OCI-M1 (cell line): ENCODE measurements around the gene GRM7.
A peak's percentile ranks its signal among the peaks of the same experiment; 100 is the strongest.

Experiments
- DNase-seq: peaks from one replicate; lab custom pipeline; 2025; lab: John Stamatoyannopoulos, UW

The GRM7 gene

GRCh38 chr3:7581831-7582230 is 720.9 kb downstream of the GRM7 start:
- DNase-seq, result peak; percentile 31

DNA sequence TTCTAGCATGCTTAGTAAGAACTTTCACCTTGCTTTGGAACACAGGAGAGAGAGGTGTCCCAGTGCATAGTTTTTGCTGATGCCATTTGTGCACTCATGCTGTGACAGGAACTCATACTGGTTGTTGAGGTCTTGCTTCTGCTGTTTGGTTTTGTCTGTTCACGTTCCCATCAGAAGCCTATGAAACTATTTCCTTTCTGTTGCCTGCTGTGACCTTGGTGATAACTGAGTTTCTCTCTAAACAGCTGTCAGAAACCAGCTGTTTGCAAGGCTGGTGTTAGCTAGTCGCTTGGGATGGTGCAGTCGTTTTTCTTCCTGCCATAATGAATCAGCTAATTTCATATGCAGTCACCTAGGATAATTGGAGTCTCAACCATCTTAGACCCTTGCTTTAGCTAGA is 724.1 kb downstream of the GRM7 start:
- DNase-seq, result no peak

DNA sequence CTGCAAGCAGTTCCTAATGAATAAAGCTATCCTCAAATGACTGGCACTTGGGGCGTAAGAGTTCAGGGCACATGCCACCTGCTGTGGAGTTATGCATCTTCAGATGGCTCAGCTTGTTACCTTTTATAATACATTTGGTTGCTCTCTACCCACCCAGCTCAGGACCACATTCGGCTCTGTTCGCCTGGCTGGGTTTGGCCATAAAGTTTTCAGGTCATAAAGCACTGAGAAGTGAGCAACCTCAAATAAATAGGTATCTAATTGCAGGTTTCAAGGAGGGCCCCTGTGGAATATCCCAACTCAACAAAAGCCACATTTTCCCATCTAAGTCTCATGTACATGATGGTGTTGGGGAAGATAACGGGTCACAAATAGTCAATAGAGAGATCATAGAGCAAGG is 727.3 kb downstream of the GRM7 start:
- no peak for DNase-seq

DNA sequence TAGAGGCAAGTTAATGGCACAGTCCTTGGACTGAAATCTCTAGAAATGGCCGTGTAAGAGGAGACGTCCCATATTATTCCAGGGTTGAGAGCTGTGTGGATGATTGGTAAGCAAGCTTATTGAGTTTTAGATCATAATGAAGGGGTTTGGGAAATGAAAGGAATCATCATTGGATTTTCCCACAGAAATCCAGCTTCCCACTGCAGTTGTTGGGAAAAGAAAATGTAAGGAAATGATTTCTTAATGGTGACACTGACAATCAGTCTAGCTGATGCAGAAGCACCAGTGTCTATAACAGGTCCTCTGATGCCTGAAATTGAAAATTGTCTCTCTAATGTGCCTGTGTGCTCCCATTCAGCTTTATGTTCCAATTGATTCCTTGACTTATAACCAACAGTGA is 728.6 kb downstream of the GRM7 start:
- no peak for DNase-seq

- no peak for DNase-seq
Observed at GRCh38 chr3:7602297-7602696, 741.4 kb downstream of the GRM7 start.

DNA sequence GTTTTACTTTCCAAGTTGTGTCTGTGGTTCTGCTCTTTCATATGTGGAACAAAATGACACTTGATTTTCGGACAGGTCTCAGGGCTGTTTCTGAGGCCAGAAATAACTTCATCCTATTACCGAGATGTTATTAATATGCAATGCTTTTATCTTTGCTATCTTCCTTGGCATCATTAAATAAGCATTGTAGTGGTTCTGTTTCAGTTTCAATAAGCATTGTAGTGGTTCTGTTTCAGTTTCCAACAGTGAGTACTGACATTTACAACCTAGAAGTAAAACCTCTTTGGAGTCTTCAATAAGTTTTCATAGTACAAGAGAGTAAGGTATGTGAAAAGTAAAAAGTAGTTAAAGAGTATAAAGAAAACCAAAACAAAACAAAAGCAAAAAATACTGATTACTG is 746.2 kb downstream of the GRM7 start:
- no peak for DNase-seq

GRCh38 chr3:7607676-7608075 is 746.8 kb downstream of the GRM7 start:
- peak; percentile 17 for DNase-seq

DNA sequence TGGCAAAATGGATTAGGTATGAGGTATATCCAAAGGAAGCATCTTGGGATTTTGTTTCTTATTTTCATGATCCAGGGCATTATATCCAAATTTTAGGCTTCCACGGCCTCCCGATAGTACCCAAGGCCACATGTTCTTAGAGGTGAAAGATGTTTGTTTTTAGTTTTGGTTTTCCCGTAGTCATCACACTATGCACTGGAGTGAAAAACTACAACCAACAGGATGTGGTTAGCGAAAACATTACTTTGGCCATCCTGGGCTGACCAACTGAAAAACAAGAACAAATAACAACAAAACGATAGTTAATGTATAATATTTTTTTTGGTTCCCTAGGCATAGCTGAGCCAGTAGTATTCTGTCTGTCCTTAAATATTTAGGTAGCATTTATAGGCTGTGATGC is 749.7 kb downstream of the GRM7 start:
- no peak for DNase-seq

DNA sequence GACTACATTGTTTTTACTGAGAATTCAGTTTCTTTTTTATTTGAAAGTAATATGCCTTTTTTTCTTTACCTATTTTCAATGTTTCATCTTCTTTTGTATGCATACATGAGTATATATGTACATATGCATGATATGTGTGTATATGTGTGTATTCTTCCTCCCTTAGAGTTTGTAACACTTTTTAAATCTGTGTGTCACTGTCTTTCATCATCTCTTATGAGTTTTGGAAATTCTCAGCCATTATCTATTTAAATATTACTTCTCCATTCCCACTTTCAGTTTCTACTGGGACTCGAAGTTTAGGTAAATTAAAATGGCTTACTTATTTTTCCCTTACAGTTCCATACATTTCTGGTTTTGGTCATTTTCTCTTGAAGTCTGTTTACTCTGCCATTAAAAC is 754.1 kb downstream of the GRM7 start:
- peak; percentile 59 for DNase-seq

- no peak for DNase-seq
Observed at GRCh38 chr3:7618606-7619005, 757.7 kb downstream of the GRM7 start.

GRCh38 chr3:7620401-7620800 is 759.5 kb downstream of the GRM7 start:
- DNase-seq, result no peak

DNA sequence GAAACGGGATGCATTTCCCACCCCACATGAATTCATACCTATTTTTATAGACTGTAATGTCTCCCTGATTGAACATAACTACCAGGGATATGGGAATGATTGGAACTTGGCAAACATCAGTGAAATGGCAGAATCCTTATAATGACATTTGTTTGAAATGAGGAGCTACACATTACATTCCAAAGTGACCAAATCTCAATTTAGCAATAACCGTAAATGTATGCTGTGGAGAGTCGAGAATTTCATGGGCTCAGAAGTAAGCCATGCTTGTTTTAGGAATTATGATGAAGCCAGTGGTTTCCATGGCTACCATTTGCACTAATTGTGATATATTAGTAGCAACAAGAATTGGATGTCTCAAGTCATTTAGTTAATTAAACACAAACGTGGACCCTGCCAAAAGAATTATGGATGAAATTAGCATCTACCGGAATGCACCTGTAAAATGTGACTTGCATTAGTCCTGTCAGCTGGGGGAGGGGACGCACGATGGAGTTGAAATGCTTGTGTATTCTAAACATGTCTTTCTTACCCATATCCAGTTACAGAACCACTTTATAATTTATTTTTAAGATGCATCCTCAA is 760.2 kb downstream of the GRM7 start:
- no peak for DNase-seq

DNA sequence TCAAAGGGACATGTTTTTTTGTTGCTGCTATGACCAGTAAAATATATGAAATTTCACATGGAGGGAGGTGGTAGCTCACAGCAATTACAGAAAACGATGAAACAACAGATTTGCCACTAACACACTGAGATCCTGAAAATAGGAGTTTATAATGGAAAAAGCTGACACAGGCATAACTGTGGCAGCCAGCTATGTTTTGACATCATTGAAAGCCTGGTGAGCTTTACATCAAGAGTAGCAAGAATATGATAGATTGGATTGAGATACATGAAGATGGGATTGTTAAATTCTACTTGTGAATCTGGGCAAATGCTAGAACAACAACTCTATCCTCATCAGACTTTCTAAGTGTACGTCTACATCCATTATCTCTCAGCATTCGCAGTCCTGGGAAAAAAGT is 760.7 kb downstream of the GRM7 start:
- no peak for DNase-seq

DNA sequence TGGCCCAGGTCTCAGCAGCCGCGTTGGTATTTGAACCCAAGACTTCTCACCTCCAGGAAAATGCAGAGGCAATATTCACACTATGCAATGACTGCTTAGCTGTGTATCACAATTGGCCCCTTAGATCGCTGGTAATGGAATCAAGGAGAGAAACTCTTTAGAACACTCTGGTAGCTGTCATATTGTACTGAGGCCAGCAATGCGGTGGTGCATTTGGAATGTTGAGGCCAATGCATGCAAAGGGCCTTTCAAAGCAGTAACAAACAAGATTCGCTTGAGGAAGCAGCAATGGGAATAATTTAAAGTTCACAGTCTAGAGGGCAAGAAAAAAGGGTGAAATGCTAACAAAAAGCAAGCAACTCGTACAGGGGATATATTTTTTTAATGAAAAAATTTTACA is 764.1 kb downstream of the GRM7 start:
- DNase-seq, result no peak

- peak; percentile 84 for DNase-seq
Observed at GRCh38 chr3:7630351-7630911, 769.5 kb downstream of the GRM7 start.

DNA sequence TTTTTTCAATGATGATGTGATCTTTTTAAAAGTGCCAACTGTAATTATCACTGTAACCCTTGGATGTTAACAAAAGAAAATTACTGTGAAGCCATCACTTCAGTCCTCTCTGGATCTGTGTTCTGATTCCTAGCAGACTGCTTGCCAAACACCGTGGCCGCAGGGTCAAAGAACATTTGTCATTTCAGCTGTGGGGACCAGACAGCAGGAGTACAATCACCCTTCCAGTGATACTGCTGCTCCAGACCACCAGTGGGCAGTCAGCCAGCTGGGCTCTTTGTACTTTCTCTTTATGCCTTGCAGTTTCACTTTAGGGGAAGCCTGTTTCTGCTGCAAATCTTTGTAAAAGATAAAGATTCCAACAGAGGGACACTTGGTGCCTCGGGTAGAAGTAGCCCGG is 770.0 kb downstream of the GRM7 start:
- DNase-seq, result peak; percentile 97

DNA sequence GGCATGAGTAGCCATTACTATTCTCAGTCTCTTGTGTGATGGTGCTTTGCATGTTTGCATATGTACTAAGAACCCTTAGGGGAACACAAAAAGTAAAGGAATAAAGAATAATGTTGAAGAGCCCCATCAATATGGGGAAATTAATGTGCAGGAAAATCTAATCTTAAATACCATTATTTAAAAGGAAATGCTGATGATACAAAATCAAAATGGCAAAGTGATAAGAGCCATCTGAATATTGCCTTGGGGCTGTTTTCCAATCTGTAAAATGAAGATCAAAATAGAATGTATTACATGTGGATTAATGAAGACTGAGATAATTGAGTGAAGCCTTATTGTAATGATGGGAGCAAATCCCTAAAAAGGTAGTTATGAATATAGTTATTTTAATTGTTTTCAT is 771.4 kb downstream of the GRM7 start:
- no peak for DNase-seq

GRCh38 chr3:7637694-7638093 is 776.8 kb downstream of the GRM7 start:
- no peak for DNase-seq

- DNase-seq, result no peak
Observed at GRCh38 chr3:7638103-7638502, 777.2 kb downstream of the GRM7 start.

- peak; percentile 69 for DNase-seq
Observed at GRCh38 chr3:7640787-7641186, 779.9 kb downstream of the GRM7 start.

DNA sequence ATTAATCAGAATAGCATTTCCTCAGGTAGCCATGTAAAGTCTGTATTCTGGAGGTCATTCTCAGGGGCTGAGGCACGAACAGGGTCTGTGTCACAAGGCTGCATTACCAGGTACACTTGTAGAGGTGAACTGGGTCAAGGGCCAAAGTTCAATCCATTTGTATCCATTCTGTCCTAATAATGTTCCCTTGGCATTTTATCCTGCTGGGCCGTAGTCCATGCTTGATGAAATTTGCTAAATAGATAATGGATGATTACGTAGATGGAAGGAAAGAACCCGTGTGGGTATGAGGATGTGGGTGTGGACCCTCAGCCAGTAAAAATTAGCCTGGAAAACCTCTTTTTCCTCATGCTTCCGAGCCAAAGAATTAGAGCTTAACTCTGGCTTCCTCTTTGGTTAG is 785.9 kb downstream of the GRM7 start:
- no peak for DNase-seq

DNA sequence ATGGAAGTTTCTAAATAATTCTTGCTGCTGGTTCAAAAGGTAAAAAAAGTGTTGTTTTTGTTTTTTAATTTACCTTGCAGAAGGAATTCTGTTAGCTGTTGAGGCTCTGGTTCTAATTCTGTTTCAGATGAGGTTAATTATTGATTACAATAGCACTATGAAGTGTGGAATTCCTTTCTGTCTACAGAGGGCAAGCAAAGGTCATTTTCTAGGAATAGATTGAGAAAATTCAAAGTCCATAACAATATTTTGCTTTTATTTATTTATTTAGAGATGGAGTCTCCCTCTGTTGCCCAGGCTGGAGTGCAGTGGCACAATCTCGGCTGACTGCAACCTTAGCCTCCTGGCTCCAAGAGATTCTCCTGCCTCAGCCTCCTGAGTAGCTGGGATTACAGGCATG is 789.6 kb downstream of the GRM7 start:
- DNase-seq, result no peak

- no peak for DNase-seq
Observed at GRCh38 chr3:7651274-7651673, 790.4 kb downstream of the GRM7 start.
